Measurements from ENCODE around the gene RNF207. TPM values are rescaled to one million over a fixed set of nuclear protein-coding genes. Genes with fewer than 3 reads are reported as not detected.

The RNF207 gene
- polyA plus RNA-seq, 3 donors, result 0.10 to 7.7 TPM; not detected in 1

GRCh38 chr1:6243053-6243834 lies 37.3 kb downstream of the RNF207 start:
- Mint-ChIP-seq H3K4me3 (no peak overlapping the region), H3K9me3 (peaks cover 0 to 24% (median 4%) of the 10 kb centered on the region in 7 donors), H3K27ac (no peak overlapping the region), H3K27me3 (ENCODE audit: low read depth in 3 of 3) (peaks cover 82 to 96% (median 91%) of the 10 kb centered on the region in 3 donors), H3K4me1 (peaks cover 10% of the 10 kb centered on the region), H3K36me3 (peaks cover 0 to 7% of the 10 kb centered on the region in 2 donors)
- H3K27me3 ChIP-seq (ENCODE audit: control insufficient read depth in 2 of 2, insufficient read depth in 2 of 2, low read length in 2 of 2), result peaks cover 34 to 90% of the 10 kb centered on the region in 2 donors
- no peaks in the 10 kb centered on the region for H3K36me3 ChIP-seq (replicated peaks in 1 of 2; ENCODE audit: control insufficient read depth in 1 of 2, insufficient read depth in 2 of 2, low read length in 2 of 2)
- H3K27ac ChIP-seq (ENCODE audit: low read depth in 1 of 2, low read length in 2 of 2), result no peak overlapping the region
- WGBS (ENCODE audit: insufficient coverage), result 27% methylated on average over 17 of the region's 20 CpGs
- no peak overlapping the region for H3K4me3 ChIP-seq (replicated peaks in 1 of 3; ENCODE audit: low read depth in 2 of 3, low read length in 3 of 3)
- peaks cover 9% of the 10 kb centered on the region for H4K20me1 ChIP-seq (ENCODE audit: insufficient read depth, low read length)
- no peak overlapping the region for H3K9ac ChIP-seq (ENCODE audit: insufficient read depth, low read length, poor library complexity, severe bottlenecking)
- H2AFZ ChIP-seq (ENCODE audit: insufficient read depth, low read depth, low read length, poor library complexity, severe bottlenecking), result no peak overlapping the region
- intact Hi-C loops (cut with micrococcal nuclease), result loop anchor here (5.0 to 10.0 kb wide), 3 partner anchors 138 to 188 kb away; partner anchors contain the start of gene ACOT7 (in 1 of the 2)
- DNase-seq, result no peak
- no peaks in the 10 kb centered on the region for H3K79me2 ChIP-seq (ENCODE audit: insufficient read depth, low read length)
- TF ChIP-seq CTCF (IDR thresholded peaks at IDR 0.05), result no peak
- H3K4me2 ChIP-seq (replicated peaks; ENCODE audit: extremely low read depth, low read length, poor library complexity, severe bottlenecking), result no peak overlapping the region
- H3K4me1 ChIP-seq (ENCODE audit: control insufficient read depth in 1 of 2, insufficient read depth in 2 of 2, low read length in 2 of 2), result peaks cover 0 to 21% of the 10 kb centered on the region in 2 donors
- H3K9me3 ChIP-seq (replicated peaks in 1 of 2; ENCODE audit: control insufficient read depth in 1 of 2, insufficient read depth in 1 of 2, low read length in 2 of 2), result peaks cover 0 to 21% of the 10 kb centered on the region in 2 donors

GRCh38 chr1:6243993-6244392 lies 38.1 kb downstream of the RNF207 start, which contains the start of gene HES3:
HES3 (plus strand) TSS chr1:6244179; CDS start chr1:6244366, 187 bp downstream.
- WGBS (ENCODE audit: insufficient coverage), result 6% methylated on average over 12 of the region's 16 CpGs
- no peak within 1 kb of the TSS for H2AFZ ChIP-seq (ENCODE audit: insufficient read depth, low read depth, low read length, poor library complexity, severe bottlenecking)
- H3K9ac ChIP-seq (ENCODE audit: insufficient read depth, low read length, poor library complexity, severe bottlenecking), result no peak within 1 kb of the TSS
- intact Hi-C loops (cut with micrococcal nuclease), result loop anchor here (2.0 to 10.0 kb wide), 4 partner anchors 139 to 191 kb away; partner anchors contain the start of gene ACOT7 (in 1 of the 2)
- no peak within 1 kb of the TSS for H3K4me3 ChIP-seq (replicated peaks in 1 of 3; ENCODE audit: low read depth in 2 of 3, low read length in 3 of 3)
- Mint-ChIP-seq H3K4me1 (peaks cover 10% of the 10 kb centered on the region), H3K36me3 (peaks cover 0 to 7% of the 10 kb centered on the region in 2 donors), H3K27me3 (ENCODE audit: low read depth in 3 of 3) (peaks cover 82 to 96% (median 91%) of the 10 kb centered on the region in 3 donors), H3K4me3 (peak within 1 kb of the TSS in 1 of 2 donors; percentile 83), H3K27ac (no peak within 1 kb of the TSS), H3K9me3 (peaks cover 0 to 24% (median 4%) of the 10 kb centered on the region in 7 donors)
- H4K20me1 ChIP-seq (ENCODE audit: insufficient read depth, low read length), result peaks cover 9% of the 10 kb centered on the region
- TF ChIP-seq CTCF (IDR thresholded peaks at IDR 0.05), result no peak
- H3K9me3 ChIP-seq (replicated peaks in 1 of 2; ENCODE audit: control insufficient read depth in 1 of 2, insufficient read depth in 1 of 2, low read length in 2 of 2), result peaks cover 0 to 21% of the 10 kb centered on the region in 2 donors
- no peak within 1 kb of the TSS for H3K27ac ChIP-seq (ENCODE audit: low read depth in 1 of 2, low read length in 2 of 2)
- H3K79me2 ChIP-seq (ENCODE audit: insufficient read depth, low read length), result no peaks in the 10 kb centered on the region
- H3K27me3 ChIP-seq (ENCODE audit: control insufficient read depth in 2 of 2, insufficient read depth in 2 of 2, low read length in 2 of 2), result peaks cover 32 to 90% of the 10 kb centered on the region in 2 donors
- no peak within 1 kb of the TSS for H3K4me2 ChIP-seq (replicated peaks; ENCODE audit: extremely low read depth, low read length, poor library complexity, severe bottlenecking)
- peaks cover 0 to 21% of the 10 kb centered on the region in 2 donors for H3K4me1 ChIP-seq (ENCODE audit: control insufficient read depth in 1 of 2, insufficient read depth in 2 of 2, low read length in 2 of 2)
- H3K36me3 ChIP-seq (replicated peaks in 1 of 2; ENCODE audit: control insufficient read depth in 1 of 2, insufficient read depth in 2 of 2, low read length in 2 of 2), result no peaks in the 10 kb centered on the region
- DNase-seq, result no peak
